Measurements from ENCODE around the gene STOX2.

- TF ChIP-seq, protein P1, sequence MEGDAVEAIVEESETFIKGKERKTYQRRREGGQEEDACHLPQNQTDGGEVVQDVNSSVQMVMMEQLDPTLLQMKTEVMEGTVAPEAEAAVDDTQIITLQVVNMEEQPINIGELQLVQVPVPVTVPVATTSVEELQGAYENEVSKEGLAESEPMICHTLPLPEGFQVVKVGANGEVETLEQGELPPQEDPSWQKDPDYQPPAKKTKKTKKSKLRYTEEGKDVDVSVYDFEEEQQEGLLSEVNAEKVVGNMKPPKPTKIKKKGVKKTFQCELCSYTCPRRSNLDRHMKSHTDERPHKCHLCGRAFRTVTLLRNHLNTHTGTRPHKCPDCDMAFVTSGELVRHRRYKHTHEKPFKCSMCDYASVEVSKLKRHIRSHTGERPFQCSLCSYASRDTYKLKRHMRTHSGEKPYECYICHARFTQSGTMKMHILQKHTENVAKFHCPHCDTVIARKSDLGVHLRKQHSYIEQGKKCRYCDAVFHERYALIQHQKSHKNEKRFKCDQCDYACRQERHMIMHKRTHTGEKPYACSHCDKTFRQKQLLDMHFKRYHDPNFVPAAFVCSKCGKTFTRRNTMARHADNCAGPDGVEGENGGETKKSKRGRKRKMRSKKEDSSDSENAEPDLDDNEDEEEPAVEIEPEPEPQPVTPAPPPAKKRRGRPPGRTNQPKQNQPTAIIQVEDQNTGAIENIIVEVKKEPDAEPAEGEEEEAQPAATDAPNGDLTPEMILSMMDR (IDR thresholded peaks at IDR 0.05 in 8 of 11, conservative IDR thresholded peaks at IDR 0.05 in 3 of 11), result no peak
- no peak for TF ChIP-seq POLR2AphosphoS5 (IDR thresholded peaks at IDR 0.05)
Observed at GRCh38 chr4:183999435-183999834, 94.3 kb downstream of the STOX2 start.
